T-helper 1 cell treated with Interleukin-12 subunit alpha and Interleukin-12 subunit beta and Interleukin-4 antibody, amounts not matched to agents 30 ng/mL and 1 ng/mL, for 36 hours (primary cell): Measurements from ENCODE around the gene FGD2. TPM values are rescaled to one million over a fixed set of nuclear protein-coding genes. Genes with fewer than 3 reads are reported as not detected.

Experiments
- intact Hi-C: fragments of 100-400 bp; cut with micrococcal nuclease; formaldehyde crosslinking; loops from one replicate; pipeline ENCODE4 v1.15.1; 2024
- total RNA-seq: library from RNA; stranded (reverse); gene quantifications from 2 replicates; pipeline ENCODE4 v1.2.3, GENCODE V29; 2022

FGD2 gene, protein sequence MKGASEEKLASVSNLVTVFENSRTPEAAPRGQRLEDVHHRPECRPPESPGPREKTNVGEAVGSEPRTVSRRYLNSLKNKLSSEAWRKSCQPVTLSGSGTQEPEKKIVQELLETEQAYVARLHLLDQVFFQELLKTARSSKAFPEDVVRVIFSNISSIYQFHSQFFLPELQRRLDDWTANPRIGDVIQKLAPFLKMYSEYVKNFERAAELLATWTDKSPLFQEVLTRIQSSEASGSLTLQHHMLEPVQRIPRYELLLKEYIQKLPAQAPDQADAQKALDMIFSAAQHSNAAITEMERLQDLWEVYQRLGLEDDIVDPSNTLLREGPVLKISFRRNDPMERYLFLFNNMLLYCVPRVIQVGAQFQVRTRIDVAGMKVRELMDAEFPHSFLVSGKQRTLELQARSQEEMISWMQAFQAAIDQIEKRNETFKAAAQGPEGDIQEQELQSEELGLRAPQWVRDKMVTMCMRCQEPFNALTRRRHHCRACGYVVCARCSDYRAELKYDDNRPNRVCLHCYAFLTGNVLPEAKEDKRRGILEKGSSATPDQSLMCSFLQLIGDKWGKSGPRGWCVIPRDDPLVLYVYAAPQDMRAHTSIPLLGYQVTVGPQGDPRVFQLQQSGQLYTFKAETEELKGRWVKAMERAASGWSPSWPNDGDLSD
- total RNA-seq, result 5.6 and 7.6 TPM in 2 replicates

DNA sequence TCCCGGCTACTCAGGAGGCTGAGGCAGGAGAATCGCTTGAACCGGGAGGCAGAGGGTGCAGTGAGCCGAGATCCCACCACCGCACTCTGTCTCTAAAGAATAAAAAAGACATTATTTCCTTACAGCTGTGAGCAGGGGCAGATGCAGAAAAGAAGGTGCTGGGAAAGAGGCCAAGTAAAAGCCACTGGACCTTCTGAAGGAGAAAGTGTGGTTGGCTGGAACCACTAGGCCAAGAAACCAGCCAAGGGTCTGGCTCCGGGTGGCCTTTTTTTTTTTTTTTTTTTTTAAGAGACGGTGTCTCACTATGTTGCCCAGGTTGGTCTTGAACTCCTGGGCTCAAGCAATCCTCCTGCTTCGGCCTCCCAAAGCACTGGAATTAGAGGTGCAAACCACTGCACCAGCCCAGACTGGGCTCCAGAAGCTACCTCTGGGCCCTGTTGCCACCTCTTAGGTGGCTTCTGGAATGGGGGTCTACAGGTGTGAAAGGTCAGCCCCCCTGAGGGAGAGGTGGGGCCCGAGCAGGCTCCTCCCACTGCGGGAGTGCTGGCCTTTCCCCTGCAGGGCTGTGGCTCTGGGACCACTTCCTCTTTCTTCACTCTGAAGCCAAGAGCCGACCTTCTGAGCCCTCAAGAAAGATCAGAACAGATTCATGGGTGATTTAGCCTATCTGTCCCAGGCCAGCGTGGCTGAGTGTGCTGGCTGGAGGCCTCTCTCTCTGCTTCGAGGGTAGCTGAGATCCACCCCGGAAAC lies at the start of gene FGD2:
FGD2 (plus strand) TSS at position 595 of the 750 bp plus-strand sequence. CDS start 163 bp downstream, outside the sequence.
- intact Hi-C loops, result no loop called here

DNA sequence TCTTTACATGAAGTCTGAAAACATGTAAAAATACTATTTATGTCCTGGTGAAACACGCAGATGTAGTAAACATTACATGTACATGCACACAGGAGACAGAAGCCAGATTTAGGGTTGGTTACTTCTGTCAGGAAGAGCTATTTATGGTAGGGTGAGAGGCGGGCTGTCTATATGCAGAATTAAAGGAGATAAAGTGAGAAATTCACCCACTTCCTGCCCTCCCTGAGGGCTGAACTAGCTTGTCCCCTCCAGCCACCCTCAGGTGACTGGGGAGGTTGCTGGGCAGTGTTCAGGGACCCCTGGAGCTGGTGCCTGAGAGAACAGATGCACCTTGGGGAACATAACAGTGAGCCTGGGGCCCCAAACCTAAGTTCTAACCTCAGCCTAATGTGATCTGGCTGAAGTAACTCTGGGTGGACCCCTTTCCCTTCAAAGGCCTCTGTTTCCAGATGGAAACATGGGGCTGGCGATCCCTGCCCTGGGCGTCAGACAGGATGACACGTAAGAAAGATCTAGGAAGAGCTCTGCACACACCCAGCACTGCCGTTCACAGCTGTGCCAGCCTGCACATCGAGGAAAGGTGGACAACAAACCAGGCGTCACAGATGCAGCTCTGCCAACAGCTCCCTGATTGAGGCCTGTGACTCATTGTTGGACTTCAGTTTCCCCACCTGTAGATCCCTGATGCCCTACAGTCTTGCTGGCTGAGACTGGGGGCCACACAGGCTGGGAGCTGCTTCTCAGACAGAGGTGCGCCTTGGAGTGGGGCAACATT lies 49.6 kb upstream of the FGD2 start:
- intact Hi-C loops, result loop anchor here (2.0 kb wide), 1 partner anchor 43 kb away; no protein-coding TSS in a partner anchor

DNA sequence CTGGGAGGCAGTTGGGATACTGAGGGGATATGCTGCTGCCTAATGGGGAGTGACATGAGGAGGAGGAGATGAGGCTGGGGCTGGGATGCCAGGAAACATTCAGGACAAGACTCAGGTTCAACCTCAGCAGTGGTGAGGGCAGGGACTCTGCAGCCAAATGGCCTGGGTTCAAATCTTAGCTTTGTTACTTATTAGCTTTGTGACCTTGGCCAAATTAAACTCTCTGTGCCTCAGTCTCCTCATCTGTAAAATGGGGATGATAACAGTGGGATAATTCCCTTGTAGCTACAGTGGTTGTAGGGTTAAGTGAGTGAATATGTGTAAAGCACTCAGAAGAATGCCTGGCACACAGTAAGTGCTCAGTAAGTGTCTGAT lies 49.0 kb upstream of the FGD2 start:
- intact Hi-C loops, result no loop called here

DNA sequence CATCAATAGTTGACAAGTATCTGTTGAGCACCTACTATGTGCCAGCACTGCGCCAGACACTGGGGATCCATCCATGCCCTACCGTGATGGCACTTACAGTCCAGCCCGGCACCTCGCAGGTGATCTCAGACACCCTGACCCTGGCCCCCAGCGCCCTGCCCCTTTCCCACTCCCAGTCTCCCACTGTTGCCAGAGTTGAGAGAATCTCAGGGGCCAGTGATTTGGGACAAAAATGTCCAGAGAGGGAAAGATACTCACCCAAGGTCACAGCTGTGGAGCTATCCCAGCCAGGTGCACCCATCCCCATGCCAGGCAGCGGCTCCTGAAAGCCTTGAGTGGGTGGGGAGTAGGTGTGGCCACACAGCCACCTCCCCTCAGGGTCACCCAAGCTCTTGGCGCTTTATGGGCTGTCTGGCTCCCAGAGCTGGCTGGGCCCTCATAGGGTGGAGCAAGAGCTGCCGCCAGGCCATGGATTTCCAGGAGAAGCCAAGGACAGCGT lies 47.6 kb upstream of the FGD2 start:
- intact Hi-C loops, result no loop called here

DNA sequence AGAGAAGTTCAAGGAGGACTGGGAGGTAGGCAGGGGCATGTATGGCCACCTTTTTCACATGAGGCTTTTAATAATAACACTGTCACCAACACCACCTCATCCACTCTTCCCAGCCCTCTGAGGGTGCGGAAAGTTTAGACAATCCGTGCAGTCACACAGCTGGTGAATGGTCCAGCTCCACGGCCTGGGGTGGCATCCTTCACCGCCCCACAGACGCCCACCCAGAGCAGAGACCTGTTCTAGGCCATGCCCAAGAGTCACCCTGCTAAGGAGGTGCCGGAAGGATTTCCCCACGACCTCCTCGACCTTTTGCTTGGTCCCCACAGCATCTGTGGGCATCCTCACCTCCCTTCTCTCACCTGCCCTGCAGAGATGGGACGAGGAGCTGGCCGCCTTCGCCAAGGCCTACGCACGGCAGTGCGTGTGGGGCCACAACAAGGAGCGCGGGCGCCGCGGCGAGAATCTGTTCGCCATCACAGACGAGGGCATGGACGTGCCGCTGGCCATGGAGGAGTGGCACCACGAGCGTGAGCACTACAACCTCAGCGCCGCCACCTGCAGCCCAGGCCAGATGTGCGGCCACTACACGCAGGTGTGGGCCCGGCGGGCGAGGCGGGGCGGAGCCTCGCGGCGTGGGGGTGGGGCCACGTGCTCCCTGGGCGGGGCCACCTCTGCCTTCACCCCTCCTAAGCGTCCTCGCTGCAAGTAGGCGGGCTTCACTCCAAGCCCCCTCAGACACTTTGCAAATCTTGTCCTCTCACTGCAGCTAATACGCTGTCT lies 46.5 kb upstream of the FGD2 start:
- intact Hi-C loops, result no loop called here

DNA sequence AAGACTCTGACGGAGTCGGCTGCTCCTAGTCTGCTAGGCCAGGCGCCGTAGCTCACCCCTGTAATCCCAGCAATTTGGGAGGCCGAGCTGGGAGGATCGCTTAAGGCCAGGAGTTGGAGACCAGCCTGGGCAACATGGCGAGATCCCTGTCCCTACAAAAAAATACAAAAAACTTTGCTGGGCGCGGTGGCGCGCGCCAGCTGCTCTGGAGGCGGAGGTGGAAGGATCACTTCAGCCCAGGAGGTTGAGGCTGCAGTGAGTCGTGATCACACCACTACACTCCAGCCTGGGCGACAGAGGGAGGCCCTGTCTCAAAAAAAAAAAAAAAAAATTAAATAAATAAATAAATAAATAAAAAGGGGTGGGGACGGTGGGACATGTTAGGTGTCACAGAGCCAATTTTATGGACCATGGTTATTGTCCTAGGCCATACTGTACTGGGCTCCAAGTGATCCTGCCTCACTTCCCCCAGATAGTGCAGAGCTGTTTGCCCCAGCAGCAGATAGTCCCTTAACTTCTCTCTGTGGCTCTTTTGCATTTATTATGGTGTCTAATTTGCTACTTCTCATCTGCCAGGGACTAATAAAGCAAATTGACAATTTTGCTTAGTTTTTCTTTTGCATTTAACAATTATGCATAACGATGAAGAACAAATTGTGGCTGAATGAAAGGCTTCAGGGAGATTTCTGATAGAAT lies 45.8 kb upstream of the FGD2 start:
- intact Hi-C loops, result no loop called here

DNA sequence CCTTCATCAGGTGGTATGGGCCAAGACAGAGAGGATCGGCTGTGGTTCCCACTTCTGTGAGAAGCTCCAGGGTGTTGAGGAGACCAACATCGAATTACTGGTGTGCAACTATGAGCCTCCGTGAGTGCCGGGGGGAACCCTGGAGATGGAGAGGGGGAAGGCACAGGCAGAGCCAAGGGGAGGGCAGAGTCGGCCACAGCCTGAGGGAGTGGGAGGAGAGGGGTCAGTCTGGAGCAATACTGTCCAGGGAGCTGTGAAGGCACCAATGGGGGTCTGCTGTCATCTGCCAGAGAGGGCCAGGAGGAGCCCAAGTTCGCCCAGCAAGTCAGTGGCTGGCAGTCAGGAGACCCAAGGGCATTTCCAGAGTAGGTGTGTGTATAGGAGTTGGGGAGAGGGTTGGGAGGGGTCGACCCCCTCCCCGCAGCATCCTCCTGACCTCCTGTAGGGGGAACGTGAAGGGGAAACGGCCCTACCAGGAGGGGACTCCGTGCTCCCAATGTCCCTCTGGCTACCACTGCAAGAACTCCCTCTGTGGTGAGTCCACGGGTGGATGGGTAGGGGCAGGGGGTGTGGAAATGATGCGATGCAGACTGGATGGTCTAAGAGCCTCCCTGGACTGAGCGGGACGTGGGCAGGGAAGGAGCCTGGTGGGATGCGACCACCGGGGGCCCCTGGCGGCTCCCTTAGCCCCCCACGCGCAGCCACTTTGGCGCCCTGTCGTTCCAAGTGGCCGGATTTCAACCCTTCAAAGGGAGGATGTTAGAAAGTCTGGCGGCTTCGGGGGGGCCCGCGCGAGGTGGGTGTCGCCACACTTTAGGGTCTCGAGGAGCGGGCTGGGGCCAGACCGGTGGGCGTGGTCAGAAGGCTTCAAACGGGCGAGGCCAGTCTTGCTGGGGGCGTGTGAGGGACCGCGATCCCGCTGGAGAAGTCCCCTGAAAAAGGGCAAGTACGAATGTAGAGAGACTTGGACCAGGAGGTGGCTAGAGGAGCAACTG lies 43.7 kb upstream of the FGD2 start:
- intact Hi-C loops, result no loop called here

DNA sequence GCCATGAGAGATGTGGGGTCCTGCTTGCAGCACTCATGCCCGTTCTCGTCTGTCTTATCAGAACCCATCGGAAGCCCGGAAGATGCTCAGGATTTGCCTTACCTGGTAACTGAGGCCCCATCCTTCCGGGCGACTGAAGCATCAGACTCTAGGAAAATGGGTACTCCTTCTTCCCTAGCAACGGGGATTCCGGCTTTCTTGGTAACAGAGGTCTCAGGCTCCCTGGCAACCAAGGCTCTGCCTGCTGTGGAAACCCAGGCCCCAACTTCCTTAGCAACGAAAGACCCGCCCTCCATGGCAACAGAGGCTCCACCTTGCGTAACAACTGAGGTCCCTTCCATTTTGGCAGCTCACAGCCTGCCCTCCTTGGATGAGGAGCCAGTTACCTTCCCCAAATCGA lies 42.6 kb upstream of the FGD2 start:
- intact Hi-C loops, result loop anchor here (1.0 kb wide), 3 partner anchors 51 to 89 kb away; partner anchors contain the start of genes C6orf89 and PPIL1

DNA sequence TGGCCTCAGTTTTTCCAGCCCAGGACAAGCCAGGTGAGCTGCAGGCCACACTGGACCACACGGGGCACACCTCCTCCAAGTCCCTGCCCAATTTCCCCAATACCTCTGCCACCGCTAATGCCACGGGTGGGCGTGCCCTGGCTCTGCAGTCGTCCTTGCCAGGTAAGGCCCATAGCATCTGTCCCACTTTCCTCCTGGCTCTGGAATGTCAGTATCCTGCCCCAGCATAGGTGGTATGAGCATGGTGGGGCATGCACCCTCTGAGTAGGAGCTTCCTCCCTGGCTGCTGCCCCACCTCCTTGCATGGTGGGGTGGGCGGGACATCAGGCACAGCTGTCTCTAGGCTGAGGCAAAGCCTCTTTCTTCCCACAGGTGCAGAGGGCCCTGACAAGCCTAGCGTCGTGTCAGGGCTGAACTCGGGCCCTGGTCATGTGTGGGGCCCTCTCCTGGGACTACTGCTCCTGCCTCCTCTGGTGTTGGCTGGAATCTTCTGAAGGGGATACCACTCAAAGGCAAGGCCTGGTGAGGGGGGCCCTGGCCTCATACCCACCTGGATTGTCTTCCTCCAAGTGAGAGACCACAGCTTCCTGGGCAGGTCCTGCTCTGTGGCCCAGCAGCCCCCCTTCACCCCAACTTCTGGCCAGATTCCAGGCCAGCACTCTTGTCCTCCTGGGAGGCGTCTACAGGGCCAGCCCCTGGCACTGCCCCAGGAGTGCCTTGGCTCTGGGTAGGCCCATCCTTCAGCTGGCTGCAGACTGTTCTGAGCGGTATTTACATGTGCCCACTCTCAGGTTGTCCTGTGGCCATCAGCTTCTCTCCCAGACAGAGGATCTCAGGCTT lies 41.8 kb upstream of the FGD2 start:
- intact Hi-C loops, result loop anchor here (1.0 kb wide), 3 partner anchors 51 to 89 kb away; partner anchors contain the start of genes C6orf89 and PPIL1

DNA sequence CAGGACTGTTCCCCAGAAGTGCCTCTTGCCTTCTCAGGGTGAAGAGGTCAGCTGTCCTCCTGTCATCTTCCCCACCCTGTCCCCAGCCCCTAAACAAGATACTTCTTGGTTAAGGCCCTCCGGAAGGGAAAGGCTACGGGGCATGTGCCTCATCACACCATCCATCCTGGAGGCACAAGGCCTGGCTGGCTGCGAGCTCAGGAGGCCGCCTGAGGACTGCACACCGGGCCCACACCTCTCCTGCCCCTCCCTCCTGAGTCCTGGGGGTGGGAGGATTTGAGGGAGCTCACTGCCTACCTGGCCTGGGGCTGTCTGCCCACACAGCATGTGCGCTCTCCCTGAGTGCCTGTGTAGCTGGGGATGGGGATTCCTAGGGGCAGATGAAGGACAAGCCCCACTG lies 41.1 kb upstream of the FGD2 start:
- intact Hi-C loops, result no loop called here

DNA sequence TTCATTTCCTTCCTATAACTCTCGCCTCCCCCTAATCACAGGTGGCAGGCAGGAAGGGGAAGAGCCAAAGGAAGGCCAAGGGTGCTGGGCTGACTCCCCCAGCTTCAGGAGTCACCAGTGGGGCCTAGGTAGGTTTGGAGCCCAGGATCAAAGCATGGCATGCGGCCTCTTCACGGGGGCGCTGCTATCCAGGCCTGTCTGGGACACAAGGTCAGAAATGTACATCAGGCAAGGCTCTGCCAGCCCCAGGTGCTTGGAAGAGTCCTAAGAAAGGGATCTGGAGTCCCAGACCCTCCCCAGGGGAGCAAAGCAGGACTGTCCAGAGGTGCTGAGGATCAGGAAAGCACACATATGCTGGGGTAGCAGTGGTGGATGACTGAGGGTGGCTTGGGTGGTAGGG lies 40.5 kb upstream of the FGD2 start:
- intact Hi-C loops, result no loop called here

DNA sequence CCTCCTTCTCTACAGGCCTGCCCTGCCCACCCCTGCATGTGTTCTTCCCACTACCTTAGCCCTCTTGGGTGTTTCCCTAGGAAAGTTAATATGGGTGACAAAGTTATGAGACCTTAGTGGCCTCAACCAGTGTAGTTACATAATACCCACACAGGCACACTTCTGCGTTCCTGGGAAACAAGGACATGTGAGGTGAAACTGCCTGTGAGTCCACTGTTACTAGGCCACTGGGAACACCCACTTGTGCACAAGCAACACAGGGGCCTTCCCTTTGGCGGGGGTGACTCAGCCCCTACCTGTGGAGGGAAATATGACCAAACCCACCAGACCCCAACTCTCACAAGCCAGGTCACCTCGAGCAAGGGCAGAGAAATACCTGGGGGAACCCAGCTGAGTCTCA lies 38.2 kb upstream of the FGD2 start:
- intact Hi-C loops, result no loop called here

DNA sequence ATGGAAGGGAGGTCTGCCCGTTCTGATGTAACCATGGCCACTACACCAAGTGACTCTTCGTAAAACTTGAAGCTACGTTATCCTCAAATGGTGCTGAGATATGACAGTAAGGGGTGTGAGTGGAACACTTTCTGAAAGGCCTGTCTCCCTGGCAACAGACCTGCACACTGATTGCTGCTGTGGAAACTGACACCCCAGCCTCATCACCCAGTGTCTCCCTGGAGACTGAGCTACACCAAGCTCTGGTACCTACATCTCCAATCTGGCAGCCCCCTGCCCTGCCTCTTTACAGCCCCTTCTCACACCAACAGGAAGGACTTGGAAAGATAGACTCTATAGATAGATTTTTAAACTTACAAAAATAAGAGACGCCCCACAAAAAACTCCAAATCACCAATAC lies 37.7 kb upstream of the FGD2 start:
- intact Hi-C loops, result no loop called here

DNA sequence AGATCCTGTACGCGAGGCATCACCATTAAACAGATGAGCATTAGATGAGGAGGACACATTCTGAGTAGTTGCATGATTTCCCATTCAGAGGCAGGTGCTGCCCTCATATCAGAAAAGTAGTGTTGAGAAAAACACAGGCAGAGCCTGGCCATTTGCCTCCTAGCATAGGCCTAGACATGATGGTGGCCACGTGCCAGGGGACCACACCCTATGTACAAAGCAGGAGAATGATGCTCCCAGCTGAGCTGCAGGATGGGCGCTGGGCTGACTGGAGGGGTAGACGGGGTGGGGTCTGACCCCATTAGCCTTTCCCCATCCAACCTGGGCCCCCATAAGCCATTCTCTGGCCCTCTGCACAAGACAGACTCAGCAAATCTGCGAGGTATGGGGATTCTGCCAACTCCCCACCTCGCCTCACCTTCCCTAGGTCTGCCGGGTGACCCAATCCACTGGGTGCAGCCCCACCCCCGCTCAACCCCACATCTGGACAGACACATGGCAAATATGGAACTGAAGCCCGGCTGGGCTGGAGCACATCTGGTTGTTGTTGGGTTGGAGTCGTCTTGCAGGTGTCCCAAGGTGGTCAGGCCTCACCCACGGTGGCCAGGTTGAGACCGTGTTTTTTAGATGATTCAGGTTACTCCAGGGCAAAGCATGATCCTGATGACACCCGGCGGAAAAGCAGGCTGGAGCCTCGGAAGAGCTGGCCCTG lies 37.0 kb upstream of the FGD2 start:
- intact Hi-C loops, result no loop called here

DNA sequence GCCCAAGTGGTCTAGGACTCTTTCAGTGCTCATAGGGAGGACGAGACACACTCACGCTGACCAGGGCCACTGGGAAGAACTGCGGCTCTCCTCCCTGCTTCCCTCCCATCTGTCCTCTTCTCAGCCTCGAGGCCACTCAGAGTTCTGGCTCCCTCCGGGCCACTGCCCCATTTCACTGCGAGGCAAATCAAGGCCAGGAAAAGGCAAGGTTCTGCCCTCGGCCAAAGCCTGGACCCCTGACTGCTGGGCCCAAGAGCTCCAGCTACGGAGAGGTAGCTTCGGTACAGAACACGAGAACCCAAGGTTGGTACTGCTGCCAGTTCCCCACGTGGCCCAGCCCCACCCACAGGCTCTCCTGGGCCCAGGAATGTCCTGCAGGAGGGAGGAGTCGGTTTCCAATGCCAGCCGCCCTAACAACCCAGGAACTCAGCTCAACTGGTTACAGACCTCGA lies 36.2 kb upstream of the FGD2 start:
- intact Hi-C loops, result no loop called here

DNA sequence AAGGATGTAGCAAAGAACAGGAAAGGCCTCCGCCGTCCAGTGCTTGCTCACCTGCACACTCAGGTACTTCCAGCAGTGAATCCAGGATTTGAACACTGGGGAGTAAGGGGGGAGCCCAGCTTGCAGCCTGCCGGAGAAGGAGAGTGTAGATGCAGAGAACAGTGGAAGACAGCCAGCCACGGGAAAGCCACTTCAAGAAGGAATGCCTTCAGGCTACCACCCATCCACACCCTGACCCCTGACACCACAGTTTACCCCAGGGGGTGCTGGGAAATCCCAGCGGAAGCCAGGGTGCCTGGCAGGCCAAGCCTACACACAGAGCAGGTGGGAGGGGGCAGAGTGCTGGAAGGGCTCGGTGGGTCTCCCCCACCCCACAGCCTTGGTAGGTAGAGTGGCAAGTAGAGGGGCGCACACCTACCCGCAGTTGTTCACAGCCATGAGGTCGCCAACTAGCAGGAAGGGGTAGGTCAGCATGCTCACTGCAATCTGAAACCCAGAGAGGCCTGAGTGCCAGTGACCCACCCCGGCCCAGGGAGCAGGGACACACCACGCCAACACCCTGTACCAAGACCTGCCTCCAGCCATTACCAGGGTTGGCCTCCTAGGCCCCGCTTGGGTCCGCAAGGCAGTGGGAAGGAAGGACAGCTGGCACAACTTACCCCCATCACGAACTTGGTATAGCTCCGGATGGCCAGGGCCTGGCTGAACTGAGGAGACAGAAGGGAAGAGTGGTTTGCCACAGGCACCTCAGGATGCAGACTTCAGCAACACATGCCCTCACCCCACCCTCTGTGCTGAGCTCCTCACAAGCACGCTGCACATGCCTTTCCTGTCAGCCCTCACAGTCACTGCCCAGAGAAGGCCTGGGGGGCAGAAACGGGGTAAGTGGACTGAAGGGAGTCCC lies 35.2 kb upstream of the FGD2 start:
- intact Hi-C loops, result no loop called here
